ENCODE results near the gene CUX1. TPM values are rescaled to one million over a fixed set of nuclear protein-coding genes. Genes with fewer than 3 reads are reported as not detected.

Gene CUX1
- total RNA-seq, 3 donors from 2014 or later, result 35.1 to 54.4 (median 41.1) TPM

- no peaks in the 10 kb centered on the region for H3K4me1 ChIP-seq
- H3K27ac ChIP-seq, result no peak overlapping the region
- H3K36me3 ChIP-seq, result no peaks in the 10 kb centered on the region
- intact Hi-C loops (cut with DNase I; ENCODE audit: low total_unique reads), result no loop called here
- no peaks in the 10 kb centered on the region for H3K9me3 ChIP-seq
- H3K4me3 ChIP-seq, result no peak overlapping the region
- no peak for DNase-seq (ENCODE audit: low spot score in 2 of 2)
- TF ChIP-seq POLR2A (IDR thresholded peaks at IDR 0.05) (no peak), POLR2AphosphoS5 (IDR thresholded peaks at IDR 0.05) (no peak), CTCF (IDR thresholded peaks at IDR 0.05) (no peak)
- H3K27me3 ChIP-seq, result no peaks in the 10 kb centered on the region
These were observed 399.3 kb downstream of the CUX1 start for GRCh38 chr7:102216573-102217314.

GRCh38 chr7:102220229-102220850 lies 402.9 kb downstream of the CUX1 start:
- intact Hi-C loops (cut with DNase I; ENCODE audit: low total_unique reads), result no loop called here
- Histone ChIP-seq H3K4me3 (no peak overlapping the region), H3K4me1 (no peaks in the 10 kb centered on the region), H3K36me3 (no peaks in the 10 kb centered on the region), H3K9me3 (no peaks in the 10 kb centered on the region), H3K27me3 (no peaks in the 10 kb centered on the region), H3K27ac (no peak overlapping the region)
- no peak for DNase-seq (ENCODE audit: low spot score in 2 of 2)
- TF ChIP-seq POLR2A (IDR thresholded peaks at IDR 0.05), result no peak
- no peak for TF ChIP-seq POLR2AphosphoS5 (IDR thresholded peaks at IDR 0.05)
- TF ChIP-seq CTCF (IDR thresholded peaks at IDR 0.05), result no peak

GRCh38 chr7:102220960-102221800 lies 403.8 kb downstream of the CUX1 start:
- no peaks in the 10 kb centered on the region for H3K4me1 ChIP-seq
- H3K27me3 ChIP-seq, result no peaks in the 10 kb centered on the region
- no peak for DNase-seq (ENCODE audit: low spot score in 2 of 2)
- H3K27ac ChIP-seq, result no peak overlapping the region
- H3K4me3 ChIP-seq, result no peak overlapping the region
- no peaks in the 10 kb centered on the region for H3K36me3 ChIP-seq
- H3K9me3 ChIP-seq, result no peaks in the 10 kb centered on the region
- TF ChIP-seq POLR2AphosphoS5 (IDR thresholded peaks at IDR 0.05), result no peak
- TF ChIP-seq CTCF (IDR thresholded peaks at IDR 0.05), result no peak
- no peak for TF ChIP-seq POLR2A (IDR thresholded peaks at IDR 0.05)
- intact Hi-C loops (cut with DNase I; ENCODE audit: low total_unique reads), result no loop called here

GRCh38 chr7:102221961-102222360 lies 404.5 kb downstream of the CUX1 start:
- H3K36me3 ChIP-seq, result no peaks in the 10 kb centered on the region
- DNase-seq (ENCODE audit: low spot score in 2 of 2), result no peak
- H3K4me1 ChIP-seq, result no peaks in the 10 kb centered on the region
- H3K27me3 ChIP-seq, result no peaks in the 10 kb centered on the region
- H3K9me3 ChIP-seq, result no peaks in the 10 kb centered on the region
- TF ChIP-seq POLR2AphosphoS5 (IDR thresholded peaks at IDR 0.05) (no peak), POLR2A (IDR thresholded peaks at IDR 0.05) (no peak), CTCF (IDR thresholded peaks at IDR 0.05) (no peak)
- no peak overlapping the region for H3K4me3 ChIP-seq
- intact Hi-C loops (cut with DNase I; ENCODE audit: low total_unique reads), result no loop called here
- no peak overlapping the region for H3K27ac ChIP-seq

Measured in breast epithelium (tissue), 4 donors.